WTC11 (cell line): ENCODE data around the gene B3GAT3. TPM values are rescaled to one million over a fixed set of nuclear protein-coding genes. Genes with fewer than 3 reads are reported as not detected.
A peak's percentile ranks its signal among the peaks of the same experiment; 100 is the strongest.

Experiments
- ATF2 ChIP-seq: sonication (generic); formaldehyde crosslinking; IDR thresholded peaks from 2 replicates; pipeline ENCODE4 v1.8.1; 2022; ENCODE audit warnings: low read depth, missing genetic modification reagents, borderline replicate concordance
- CREM ChIP-seq: sonication (generic); formaldehyde crosslinking; IDR thresholded peaks from 2 replicates; pipeline ENCODE4 v1.8.1; 2022; ENCODE audit warnings: mild to moderate bottlenecking, missing genetic modification reagents, moderate library complexity
- E2F1 ChIP-seq: sonication (generic); formaldehyde crosslinking; IDR thresholded peaks from 2 replicates; pipeline ENCODE4 v1.8.0; 2022; ENCODE audit warnings: mild to moderate bottlenecking, missing genetic modification reagents
- E2F4 ChIP-seq: sonication (generic); formaldehyde crosslinking; IDR thresholded peaks from 2 replicates; pipeline ENCODE4 v1.8.1; 2022; ENCODE audit warnings: low read depth, mild to moderate bottlenecking, moderate library complexity, missing genetic modification reagents, borderline replicate concordance
- ELF4 ChIP-seq: sonication (generic); formaldehyde crosslinking; IDR thresholded peaks from 2 replicates; pipeline ENCODE4 v1.8.1; 2022; ENCODE audit warnings: low read depth, mild to moderate bottlenecking, moderate library complexity, missing genetic modification reagents
- GABPB1 ChIP-seq: sonication (generic); formaldehyde crosslinking; IDR thresholded peaks from 2 replicates; pipeline ENCODE4 v1.8.1; 2023; ENCODE audit warnings: mild to moderate bottlenecking, missing genetic modification reagents
- GRHL2 ChIP-seq: fragments of 250-450 bp; sonication (Bioruptor Pico); IDR thresholded peaks from 2 replicates; pipeline ENCODE4 v1.8.0; 2022; ENCODE audit warnings: mild to moderate bottlenecking, moderate library complexity; ENCODE audit not compliant: insufficient replicate concordance, severe bottlenecking
- IRF2 ChIP-seq: sonication (generic); formaldehyde crosslinking; IDR thresholded peaks from 2 replicates; pipeline ENCODE4 v1.8.0; 2022; ENCODE audit warnings: low read depth, missing genetic modification reagents, borderline replicate concordance
- JAZF1 ChIP-seq: fragments of 250-450 bp; sonication (Bioruptor Pico); IDR thresholded peaks from 2 replicates; pipeline ENCODE4 v1.9.0; 2021; ENCODE audit warnings: moderate library complexity, mild to moderate bottlenecking, inconsistent platforms
- JUN ChIP-seq: sonication (generic); formaldehyde crosslinking; IDR thresholded peaks from 2 replicates; pipeline ENCODE4 v1.8.0; 2023; ENCODE audit warnings: mild to moderate bottlenecking, missing genetic modification reagents
- MYBL2 ChIP-seq: sonication (generic); formaldehyde crosslinking; IDR thresholded peaks from 2 replicates; pipeline ENCODE4 v1.8.1; 2023; ENCODE audit warnings: mild to moderate bottlenecking, moderate library complexity, missing genetic modification reagents
- NR1H2 ChIP-seq: sonication (generic); formaldehyde crosslinking; IDR thresholded peaks from 2 replicates; pipeline ENCODE4 v1.9.0; 2021; ENCODE audit warnings: mild to moderate bottlenecking, moderate library complexity, missing genetic modification reagents
- PRRX2 ChIP-seq: fragments of 250-450 bp; sonication (Bioruptor Pico); IDR thresholded peaks from 2 replicates; pipeline ENCODE4 v1.8.0; 2021; ENCODE audit warnings: mild to moderate bottlenecking
- RELA ChIP-seq: sonication (generic); formaldehyde crosslinking; IDR thresholded peaks from 2 replicates; pipeline ENCODE4 v1.8.1; 2022; ENCODE audit warnings: missing genetic modification reagents, mild to moderate bottlenecking, borderline replicate concordance
- SMAD3 ChIP-seq: sonication (generic); formaldehyde crosslinking; IDR thresholded peaks from 2 replicates; pipeline ENCODE4 v1.8.0; 2022; ENCODE audit warnings: missing genetic modification reagents, mild to moderate bottlenecking, borderline replicate concordance
- TEAD1 ChIP-seq: sonication (generic); formaldehyde crosslinking; IDR thresholded peaks from 2 replicates; pipeline ENCODE4 v1.8.0; 2022; ENCODE audit warnings: mild to moderate bottlenecking, missing genetic modification reagents
- USF1 ChIP-seq: sonication (generic); formaldehyde crosslinking; IDR thresholded peaks from 2 replicates; pipeline ENCODE4 v1.8.0; 2022; ENCODE audit warnings: mild to moderate bottlenecking, missing genetic modification reagents
- USF2 ChIP-seq: sonication (generic); formaldehyde crosslinking; IDR thresholded peaks from 2 replicates; pipeline ENCODE4 v1.8.1; 2023; ENCODE audit warnings: mild to moderate bottlenecking, missing genetic modification reagents, moderate library complexity
- ZNF423 ChIP-seq: fragments of 250-450 bp; sonication (Bioruptor Pico); IDR thresholded peaks from 2 replicates; pipeline ENCODE4 v2.1.2; 2022; ENCODE audit warnings: mild to moderate bottlenecking, moderate library complexity
- ZSCAN18 ChIP-seq: fragments of 250-450 bp; sonication (Bioruptor Pico); IDR thresholded peaks from 2 replicates; pipeline ENCODE4 v2.1.2; 2022; ENCODE audit warnings: mild to moderate bottlenecking, moderate library complexity
- total RNA-seq: library from RNA; stranded (reverse); gene quantifications from 3 replicates; pipeline ENCODE4 v1.2.3, GENCODE V29; 2021

Gene B3GAT3
- total RNA-seq, 1 experiment from 2014 or later = 43.9 TPM

GRCh38 chr11:62645946-62646824 lies 24.4 kb upstream of the B3GAT3 start, which contains the start of gene GANAB (continued):
- TF ChIP-seq CREM (CRISPR knock-in tag) (peak; percentile 66; the same call in 1 of the 2 replicates), GRHL2 (CRISPR knock-in tag) (no peak), USF1 (CRISPR knock-in tag) (0 out of 2 replicates have a peak, but pooled peaks have one; percentile 31), USF2 (CRISPR knock-in tag) (peak; percentile 36; the same call in 1 of the 2 replicates), JAZF1 (CRISPR knock-in tag) (no peak), TEAD1 (peak; percentile 87), ZNF423 (CRISPR knock-in tag) (no peak), PRRX2 (CRISPR knock-in tag) (no peak), GABPB1 (CRISPR knock-in tag) (0 out of 2 replicates have a peak, but pooled peaks have one; percentile 34), MYBL2 (CRISPR knock-in tag) (peak; percentile 41; the same call in 1 of the 2 replicates), ELF4 (CRISPR knock-in tag) (0 out of 2 replicates have a peak, but pooled peaks have one; percentile 14), IRF2 (0 out of 2 replicates have a peak, but pooled peaks have one; percentile 34), E2F1 (CRISPR knock-in tag) (0 out of 2 replicates have a peak, but pooled peaks have one; percentile 29), JUN (CRISPR knock-in tag) (no peak), ATF2 (CRISPR knock-in tag) (no peak), ZSCAN18 (CRISPR knock-in tag) (no peak), SMAD3 (no peak), E2F4 (CRISPR knock-in tag) (no peak), RELA (no peak), NR1H2 (CRISPR knock-in tag) (no peak)
